Panc1 (cell line): ENCODE results near the gene LPGAT1.
"Not testable (repeated sequence)": the region's sequence is repeated elsewhere in the genome, so short reads cannot be mapped to it uniquely, and the experiment has no call there.

ENCODE experiments used
- POLR2AphosphoS5 ChIP-seq: IDR thresholded peaks from 2 replicates; pipeline ENCODE4 v1.6.1; 2012; ENCODE audit warnings: mild to moderate bottlenecking, low read depth, low read length, moderate library complexity
- TCF7L2 ChIP-seq: IDR thresholded peaks from 2 replicates; pipeline ENCODE4 v1.6.1; 2011; ENCODE audit warnings: mild to moderate bottlenecking, low read depth, low read length, inconsistent platforms
- TF ChIP-seq, protein P1 (sequence below): fragments of 450-650 bp; IDR thresholded peaks from 2 replicates; pipeline ENCODE4 v1.5.1; 2017; ENCODE audit warnings: mild to moderate bottlenecking

DNA sequence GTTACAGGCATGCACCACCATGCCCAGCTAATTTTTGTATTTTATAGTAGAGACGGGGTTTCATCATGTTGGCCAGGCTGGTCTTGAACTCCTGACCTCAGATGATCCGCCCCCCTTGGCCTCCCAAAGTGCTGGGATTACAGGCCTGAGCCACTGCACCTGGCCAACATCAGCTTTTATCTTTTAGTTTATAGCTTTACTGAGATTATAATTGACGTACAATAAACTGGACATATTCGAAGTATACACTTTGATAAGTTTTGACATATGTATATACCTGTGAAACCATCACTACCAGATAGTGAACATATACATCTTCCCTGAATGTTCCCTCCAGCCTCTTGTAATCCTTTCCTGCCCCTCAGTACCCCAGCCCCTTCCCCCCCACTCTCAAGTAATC lies 114.0 kb downstream of the LPGAT1 start:
- TF ChIP-seq, protein P1, sequence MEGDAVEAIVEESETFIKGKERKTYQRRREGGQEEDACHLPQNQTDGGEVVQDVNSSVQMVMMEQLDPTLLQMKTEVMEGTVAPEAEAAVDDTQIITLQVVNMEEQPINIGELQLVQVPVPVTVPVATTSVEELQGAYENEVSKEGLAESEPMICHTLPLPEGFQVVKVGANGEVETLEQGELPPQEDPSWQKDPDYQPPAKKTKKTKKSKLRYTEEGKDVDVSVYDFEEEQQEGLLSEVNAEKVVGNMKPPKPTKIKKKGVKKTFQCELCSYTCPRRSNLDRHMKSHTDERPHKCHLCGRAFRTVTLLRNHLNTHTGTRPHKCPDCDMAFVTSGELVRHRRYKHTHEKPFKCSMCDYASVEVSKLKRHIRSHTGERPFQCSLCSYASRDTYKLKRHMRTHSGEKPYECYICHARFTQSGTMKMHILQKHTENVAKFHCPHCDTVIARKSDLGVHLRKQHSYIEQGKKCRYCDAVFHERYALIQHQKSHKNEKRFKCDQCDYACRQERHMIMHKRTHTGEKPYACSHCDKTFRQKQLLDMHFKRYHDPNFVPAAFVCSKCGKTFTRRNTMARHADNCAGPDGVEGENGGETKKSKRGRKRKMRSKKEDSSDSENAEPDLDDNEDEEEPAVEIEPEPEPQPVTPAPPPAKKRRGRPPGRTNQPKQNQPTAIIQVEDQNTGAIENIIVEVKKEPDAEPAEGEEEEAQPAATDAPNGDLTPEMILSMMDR = not testable (repeated sequence)
- TF ChIP-seq TCF7L2, POLR2AphosphoS5: not testable (repeated sequence)
